Umbilical cord (tissue), 2 donors: ENCODE results near the gene BTK. TPM values are rescaled to one million over a fixed set of nuclear protein-coding genes. Genes with fewer than 3 reads are reported as not detected.
A peak's percentile ranks its signal among the peaks of the same experiment; 100 is the strongest.

Source experiments
- DNase-seq: peaks from one replicate; pipeline ENCODE4 v3.0.0-alpha.2; 2015; ENCODE audit warnings: low spot score
- total RNA-seq: library from RNA; depleted of rRNA; stranded (reverse); fragments of >200 nt; gene quantifications from one replicate; pipeline ENCODE4 v1.2.3, GENCODE V29; 2014; ENCODE audit warnings: low replicate concordance; ENCODE audit not compliant: insufficient read depth

The BTK gene
- total RNA-seq, 1 donor from 2014 or later = 6.5 TPM

- DNase-seq = no peak
Observed at GRCh38 chrX:101393530-101394305, 7.7 kb upstream of the BTK start.

GRCh38 chrX:101391831-101392230 lies 5.8 kb upstream of the BTK start:
- DNase-seq = no peak

GRCh38 chrX:101390664-101391525 lies 4.9 kb upstream of the BTK start, which contains the start of gene RPL36A:
TSS of gene RPL36A (plus strand) at chrX:101391011. CDS start at chrX:101391044, 33 bp downstream.
- DNase-seq = peak; percentile 94

- no peak for DNase-seq
Observed at GRCh38 chrX:101388604-101389003, 2.6 kb upstream of the BTK start.

GRCh38 chrX:101386542-101386885 lies 523 bp upstream of the BTK start:
- DNase-seq = no peak

GRCh38 chrX:101385026-101385684 lies 836 bp downstream of the BTK start:
- no peak for DNase-seq

- no peak for DNase-seq
Observed at GRCh38 chrX:101383679-101384205, 2.2 kb downstream of the BTK start.

- no peak for DNase-seq
Observed at GRCh38 chrX:101377547-101377946, 8.4 kb downstream of the BTK start.

- no peak for DNase-seq
Observed at GRCh38 chrX:101370888-101371504, 15.0 kb downstream of the BTK start.

GRCh38 chrX:101369687-101370086 lies 16.3 kb downstream of the BTK start:
- DNase-seq = no peak

- no peak for DNase-seq
Observed at GRCh38 chrX:101368800-101369199, 17.2 kb downstream of the BTK start.

GRCh38 chrX:101365301-101365795 lies 20.6 kb downstream of the BTK start:
- DNase-seq = no peak

GRCh38 chrX:101362757-101363156 lies 23.2 kb downstream of the BTK start:
- DNase-seq = no peak

- no peak for DNase-seq
Observed at GRCh38 chrX:101362116-101362515, 23.9 kb downstream of the BTK start.

- no peak for DNase-seq
Observed at GRCh38 chrX:101360390-101360789, 25.6 kb downstream of the BTK start.

GRCh38 chrX:101359966-101360365 lies 26.0 kb downstream of the BTK start:
- DNase-seq = no peak

- no peak for DNase-seq
Observed at GRCh38 chrX:101357166-101357795, 28.7 kb downstream of the BTK start.

- DNase-seq = no peak
Observed at GRCh38 chrX:101349193-101349562, 36.8 kb downstream of the BTK start.

GRCh38 chrX:101348452-101349192 lies 37.4 kb downstream of the BTK start, which contains the start of gene TIMM8A:
TSS of gene TIMM8A (minus strand) at chrX:101348742. CDS start at chrX:101348664, 78 bp downstream.
- DNase-seq = peak; percentile 75

- DNase-seq = no peak
Observed at GRCh38 chrX:101347859-101348451, 38.0 kb downstream of the BTK start.
